NCI-H146 treated with DMSO at 0.1 percent for 48 hours (cell line): ENCODE results near the gene DCAKD.

Experiments used
- DNase-seq: peaks from one replicate; lab custom pipeline; 2025; ENCODE audit not compliant: unreplicated experiment; lab: John Stamatoyannopoulos, UW

Gene DCAKD

DNA sequence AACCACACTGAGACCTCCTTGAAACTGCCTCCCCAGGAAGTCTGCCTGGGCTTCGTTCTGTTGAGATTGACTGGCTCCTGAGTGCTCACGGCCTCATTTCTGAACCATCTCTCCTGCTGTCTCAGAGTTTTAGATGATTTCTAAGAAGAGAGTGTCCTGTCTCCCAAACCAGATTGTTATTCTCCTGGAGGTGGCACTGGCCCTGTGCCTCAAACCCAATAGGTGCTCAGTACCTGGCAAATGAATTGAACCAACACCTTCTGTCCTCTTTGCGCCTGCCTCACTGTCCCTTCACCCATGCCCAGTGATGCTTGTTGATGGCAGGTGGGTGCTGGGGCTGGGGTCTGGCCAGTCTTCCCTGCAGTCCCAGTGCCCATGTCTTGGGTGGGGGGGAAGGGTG, 47.0 kb downstream of the DCAKD start:
- DNase-seq = no peak

DNA sequence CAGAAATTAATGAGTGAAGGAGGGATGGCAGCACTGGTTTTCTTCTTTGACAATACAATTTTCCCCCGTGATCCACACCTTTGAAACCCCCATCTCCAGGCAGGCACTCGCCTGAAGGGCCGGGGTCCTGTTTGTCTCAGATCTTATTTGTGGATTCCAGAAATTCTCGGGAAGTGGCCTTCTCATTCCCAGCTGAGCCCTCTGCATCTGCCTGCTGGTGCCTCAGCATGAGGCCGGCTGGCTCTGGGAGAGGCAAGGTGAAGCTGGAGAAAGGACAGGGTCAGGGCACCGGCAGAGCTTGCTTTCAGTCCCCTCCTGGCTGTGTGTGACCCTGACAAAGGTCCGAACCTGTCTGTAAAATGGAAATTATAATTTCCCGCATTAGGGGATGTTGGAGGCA, 47.6 kb downstream of the DCAKD start:
- DNase-seq = no peak

DNA sequence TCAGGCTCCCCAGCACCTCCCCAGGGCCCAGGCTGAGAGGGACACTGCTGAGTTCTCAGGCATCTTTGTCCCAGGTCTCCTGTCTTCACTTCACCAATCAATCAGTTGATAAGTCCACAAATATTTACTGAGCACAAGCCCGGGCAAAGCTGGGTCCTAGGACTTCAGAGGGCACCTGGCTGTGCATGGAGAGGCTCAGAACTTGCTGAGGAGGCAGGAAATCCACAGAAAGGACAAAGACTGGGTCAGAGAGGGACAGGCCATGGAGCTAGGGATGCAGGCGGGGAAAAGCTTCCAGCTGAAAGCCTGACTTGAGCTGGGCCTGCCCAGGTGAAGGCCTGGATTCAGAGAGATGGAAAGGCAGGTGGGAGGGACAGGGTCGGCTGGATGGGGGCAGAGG, 50.1 kb downstream of the DCAKD start:
- DNase-seq = peak; percentile 83

- no peak for DNase-seq
These were observed 52.0 kb downstream of the DCAKD start for GRCh38 chr17:44999433-44999832.

DNA sequence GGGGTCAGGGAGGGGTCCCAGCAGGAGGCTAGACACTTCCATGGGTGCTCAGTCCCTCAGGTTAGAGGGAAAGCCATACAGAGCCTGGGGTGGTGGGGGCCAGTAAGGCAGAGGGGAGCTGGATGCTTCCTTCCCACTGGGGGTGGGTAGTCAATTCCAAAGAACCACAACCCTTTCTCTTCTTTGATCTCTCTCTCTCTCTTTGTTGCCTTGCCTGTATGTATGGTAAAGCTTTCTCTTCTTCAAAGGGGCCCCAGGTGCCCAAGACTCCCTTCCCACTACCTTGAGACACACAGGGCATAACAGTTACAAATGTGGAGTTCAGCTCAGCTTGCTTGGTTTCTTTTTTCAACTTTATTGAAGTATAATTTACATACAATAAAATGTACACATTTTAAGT, 52.8 kb downstream of the DCAKD start:
- no peak for DNase-seq

- DNase-seq = no peak
These were observed 53.5 kb downstream of the DCAKD start for GRCh38 chr17:44997733-44998520.

DNA sequence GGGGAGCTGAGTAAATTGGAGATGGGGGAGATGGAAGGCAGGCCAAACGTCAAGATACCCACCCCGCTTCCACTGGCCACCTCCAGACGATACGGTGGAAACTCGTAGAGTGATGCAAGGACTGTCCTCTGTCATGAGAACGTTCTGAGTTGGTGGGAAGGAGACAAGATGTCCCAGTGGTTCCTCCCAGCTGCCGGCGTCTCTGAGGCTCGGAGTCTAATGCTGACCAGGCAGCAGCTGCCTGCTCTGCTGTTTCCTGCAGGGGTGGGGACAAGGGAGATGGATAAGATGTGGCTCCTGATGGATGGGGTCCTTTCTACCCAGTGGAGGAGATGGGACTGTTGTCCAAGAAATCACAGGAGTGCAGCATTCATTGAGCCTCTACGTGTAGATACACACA, 55.1 kb downstream of the DCAKD start:
- DNase-seq = no peak

GRCh38 chr17:44995436-44996001, 55.9 kb downstream of the DCAKD start:
- DNase-seq = no peak

DNA sequence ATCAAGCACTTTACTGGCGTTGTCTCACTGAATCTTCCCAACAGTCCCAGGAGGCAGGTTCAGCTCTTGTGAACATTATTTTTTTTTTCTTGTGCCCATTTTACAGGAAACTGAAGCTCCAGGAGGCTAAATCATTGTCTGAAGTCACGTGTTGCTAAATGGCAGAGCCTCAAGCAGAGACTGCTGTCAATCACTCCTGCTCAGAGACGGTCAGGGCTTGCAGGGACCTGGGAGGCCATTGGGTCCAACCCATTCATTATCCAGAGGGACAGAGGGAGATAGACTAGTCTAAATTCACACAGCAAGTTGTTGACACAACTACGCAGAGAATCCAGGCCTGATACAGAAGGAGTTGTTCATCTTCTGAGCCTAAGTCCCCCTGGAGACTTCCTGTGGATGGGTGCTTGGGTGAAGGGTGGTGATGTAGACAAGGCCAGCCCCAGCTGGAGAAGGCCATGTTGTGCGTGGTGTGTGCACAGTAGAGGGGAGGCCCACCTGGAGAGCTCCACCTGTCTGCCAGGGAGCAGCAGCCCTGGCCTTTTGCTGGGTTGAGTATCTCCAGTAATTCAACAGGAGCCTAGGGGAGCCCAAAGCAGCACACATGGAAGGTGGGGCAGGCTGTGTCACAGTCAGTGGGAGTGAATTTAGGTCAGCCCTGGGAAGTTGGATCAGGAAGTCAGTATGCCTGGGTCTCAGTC, 59.0 kb downstream of the DCAKD start:
- DNase-seq = peak; percentile 69

DNA sequence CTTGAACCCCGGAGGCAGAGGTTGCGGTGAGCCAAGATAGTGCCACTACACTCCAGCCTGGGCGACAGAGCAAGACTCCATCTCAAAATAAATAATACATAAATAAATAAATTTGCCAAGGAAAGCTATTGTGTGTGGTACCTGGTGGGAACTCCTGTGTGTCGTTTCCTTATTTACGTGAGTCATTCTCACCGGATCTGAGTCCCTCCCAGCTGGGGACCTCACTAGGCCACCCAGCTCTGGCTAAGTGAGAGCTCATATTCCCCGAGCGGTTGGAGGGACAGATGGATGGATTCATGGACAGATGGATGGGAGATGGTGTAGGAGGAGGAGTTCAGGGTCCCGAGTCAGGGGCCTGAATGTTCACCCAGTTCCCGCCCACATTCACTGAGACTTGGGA, 60.4 kb downstream of the DCAKD start:
- no peak for DNase-seq

DNA sequence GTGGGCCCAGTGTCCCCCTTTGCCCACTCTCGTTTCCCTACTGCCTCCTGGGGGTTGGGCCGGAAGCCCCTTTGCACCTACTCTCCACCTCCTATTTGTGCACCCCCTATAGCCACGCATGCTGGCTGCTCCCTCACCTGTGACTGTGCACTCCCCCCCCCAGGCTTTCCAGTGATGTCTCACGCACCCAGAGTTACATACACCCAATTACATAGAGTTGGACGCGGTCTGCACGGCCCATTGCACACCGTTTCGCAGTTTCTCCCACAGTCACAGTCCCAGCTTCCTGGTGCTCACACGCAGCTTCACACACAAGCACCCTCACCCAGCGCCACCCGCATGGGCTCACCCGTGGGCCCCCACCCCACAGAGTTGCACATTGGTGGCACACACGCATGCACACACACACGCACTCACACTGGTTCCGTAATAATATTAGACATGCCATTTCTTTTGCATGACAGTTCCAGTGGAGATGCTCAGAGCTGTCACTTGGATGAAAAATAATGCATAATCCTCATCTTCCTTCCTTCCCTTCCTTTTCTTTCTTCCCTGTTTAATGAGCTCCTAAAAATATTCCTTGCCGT, 61.8 kb downstream of the DCAKD start:
- no peak for DNase-seq

- DNase-seq = peak; percentile 41
These were observed 63.1 kb downstream of the DCAKD start for GRCh38 chr17:44988044-44988942.

- no peak for DNase-seq
These were observed 67.9 kb downstream of the DCAKD start for GRCh38 chr17:44983563-44983962.

DNA sequence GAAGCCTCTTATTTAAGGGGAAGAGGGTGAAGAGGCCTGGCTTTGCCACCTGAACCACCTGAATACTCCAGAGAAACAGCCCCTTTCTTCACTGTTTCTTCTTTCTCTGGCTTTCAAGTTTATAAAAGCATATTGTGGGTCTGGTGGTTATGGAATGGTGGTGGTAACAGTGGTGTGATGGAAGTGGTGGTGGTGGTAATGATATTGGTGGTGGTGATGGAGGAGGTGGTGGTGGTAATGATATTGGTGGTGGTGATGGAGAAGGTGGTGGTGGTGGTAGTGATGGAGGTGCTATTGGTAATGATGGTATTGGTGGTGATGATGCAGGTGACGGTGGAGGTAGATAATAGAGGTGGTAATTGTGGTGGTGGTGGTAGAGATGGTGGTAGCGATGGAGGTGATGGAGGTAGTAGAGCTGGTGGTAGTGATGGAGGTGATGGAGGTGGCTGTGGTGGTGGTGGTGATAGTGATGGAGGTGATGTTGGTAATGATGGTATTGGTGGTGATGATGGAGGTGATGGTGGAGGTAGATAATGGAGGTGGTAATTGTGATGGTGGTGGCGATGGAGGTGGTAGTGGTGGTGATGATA, 69.2 kb downstream of the DCAKD start:
- no peak for DNase-seq

DNA sequence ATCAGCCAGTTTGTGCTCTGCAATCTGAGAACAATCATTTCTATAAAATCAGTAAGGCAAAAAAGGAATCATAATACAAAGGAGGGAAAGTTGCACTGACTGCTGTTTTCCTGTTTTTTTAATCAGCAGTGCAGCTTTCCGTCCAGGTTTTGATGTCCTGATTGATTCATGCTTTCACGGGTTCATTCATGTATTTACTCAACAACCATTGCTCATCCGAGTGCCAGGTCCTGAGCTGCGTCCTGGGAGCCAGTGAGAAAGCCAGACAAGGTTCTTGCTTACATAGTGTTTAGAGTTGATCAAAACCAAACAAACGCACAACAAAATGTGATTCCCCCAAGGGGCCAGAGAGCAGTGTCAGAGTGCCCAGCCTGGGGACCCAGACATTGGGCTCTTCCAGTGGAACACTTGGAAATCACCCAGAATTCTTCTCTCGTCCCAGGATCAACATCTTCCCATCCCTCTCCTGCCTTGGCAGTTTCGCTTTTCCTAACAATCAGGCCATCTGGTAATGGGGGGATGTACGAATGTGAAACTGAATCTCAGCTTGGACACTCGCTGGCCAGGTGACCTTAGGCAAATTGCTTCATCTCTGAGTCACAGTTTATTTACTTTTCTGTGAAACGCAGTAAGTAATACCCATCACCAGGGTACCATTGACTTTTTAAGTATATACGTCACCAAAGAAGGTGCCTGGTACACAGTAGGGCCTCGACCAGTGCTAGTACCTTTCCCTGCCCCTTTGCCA, 70.0 kb downstream of the DCAKD start:
- DNase-seq = no peak

GRCh38 chr17:44979426-44979995, 71.9 kb downstream of the DCAKD start:
- no peak for DNase-seq

DNA sequence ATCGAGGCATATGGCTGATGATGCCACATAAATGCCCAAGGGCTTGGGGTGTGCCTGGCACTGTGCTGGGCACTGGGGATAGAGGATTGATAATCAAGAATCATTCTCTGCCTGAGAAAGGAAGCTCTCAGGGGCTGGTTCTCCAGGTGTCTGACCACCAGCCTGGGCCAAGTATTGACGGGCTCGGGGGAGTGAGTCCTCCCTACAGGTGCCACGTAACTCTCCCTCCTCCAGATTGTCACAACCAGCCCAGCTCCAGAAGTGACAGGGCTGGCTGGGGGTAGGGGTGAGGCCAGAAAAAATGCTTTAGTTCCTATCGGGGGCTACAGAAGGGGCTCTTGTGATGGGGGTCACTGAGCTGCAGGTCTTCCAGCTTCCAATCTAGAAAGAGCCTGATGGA, 72.6 kb downstream of the DCAKD start:
- no peak for DNase-seq

DNA sequence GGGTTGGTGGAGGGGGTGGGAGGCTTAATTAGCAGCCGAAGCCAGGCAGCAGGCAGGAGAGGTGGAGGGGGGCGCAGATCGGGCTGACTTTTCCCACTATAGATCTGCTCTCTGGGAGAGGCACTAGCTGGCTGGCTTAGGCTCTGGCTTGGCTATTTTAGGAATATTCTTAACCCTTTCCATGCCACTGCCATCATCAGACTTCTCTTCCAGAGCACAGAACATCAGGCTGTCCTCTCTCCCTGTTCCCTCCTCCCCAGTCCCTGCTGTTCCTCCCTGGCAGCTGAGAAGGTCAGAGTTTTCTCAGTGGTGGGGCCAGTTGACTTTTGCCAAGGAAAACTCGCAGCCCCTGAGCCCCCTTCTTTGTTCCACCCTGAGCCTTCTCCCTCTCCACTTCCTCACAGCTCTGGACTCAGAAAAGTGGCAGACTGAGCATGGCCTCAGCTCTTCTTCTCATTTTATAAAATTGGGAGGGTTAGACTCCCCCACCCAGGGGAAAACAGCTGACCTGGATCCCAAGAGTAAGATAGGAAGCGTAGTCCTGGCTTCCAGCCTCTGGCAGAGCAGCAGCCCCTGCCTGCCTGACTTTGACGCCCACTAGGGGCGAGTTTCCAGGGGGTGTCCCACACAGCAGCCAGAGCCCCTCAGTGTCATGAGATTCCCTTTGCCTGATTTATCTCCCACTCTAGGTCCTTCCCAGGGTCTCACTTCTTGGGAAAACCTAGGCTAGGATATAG, 73.5 kb downstream of the DCAKD start:
- DNase-seq = no peak

- DNase-seq = no peak
These were observed 74.4 kb downstream of the DCAKD start for GRCh38 chr17:44977065-44977464.
